Gastrocnemius medialis (tissue), 4 donors: ENCODE data around the gene BCR. TPM values are rescaled to one million over a fixed set of nuclear protein-coding genes. Genes with fewer than 3 reads are reported as not detected.
A peak's percentile ranks its signal among the peaks of the same experiment; 100 is the strongest.

Source experiments
- ATAC-seq, 2 donors: fragments of 150-250 bp; one replicate each; pipeline ENCODE4 v1.9.1; 2016
- DNase-seq, 2 donors: peaks; one replicate each; pipeline ENCODE4 v3.0.0-alpha.2; 2019
- H3K27ac ChIP-seq, 4 donors: fragments of 200-600 bp; sonication (generic); 1 replicate in 1 of 4; 2 replicates in 3 of 4; pipeline ENCODE4 v1.5.1; 2016 to 2018; ENCODE audit warnings: mild to moderate bottlenecking in 2 of 4, moderate library complexity in 1 of 4
- H3K27me3 ChIP-seq, 3 donors: fragments of 200-600 bp; sonication (generic) in 2 of 3; 1 replicate in 1 of 3; 2 replicates in 2 of 3; pipeline versions ENCODE4 v1.5.1 to v1.6.0; 2016 to 2019; ENCODE audit warnings: mild to moderate bottlenecking in 1 of 3, moderate library complexity in 1 of 3
- H3K36me3 ChIP-seq, 2 donors: fragments of 200-600 bp; sonication (generic) in 1 of 2; one replicate each; pipeline ENCODE4 v1.5.1; 2017 to 2018
- H3K4me1 ChIP-seq, 2 donors: fragments of 200-600 bp; sonication (generic) in 1 of 2; one replicate each; pipeline ENCODE4 v1.5.1; 2016 to 2017; ENCODE audit warnings: mild to moderate bottlenecking in 2 of 2
- H3K4me3 ChIP-seq, 4 donors: fragments of 200-600 bp; sonication (generic) in 3 of 4; 1 replicate in 1 of 4; 2 replicates in 3 of 4; pipeline ENCODE4 v1.5.1; 2016 to 2019; ENCODE audit warnings: mild to moderate bottlenecking in 2 of 4
- H3K9me3 ChIP-seq, 3 donors: fragments of 200-600 bp; sonication (generic) in 2 of 3; 1 replicate in 1 of 3; 2 replicates in 2 of 3; pipeline ENCODE4 v1.5.1; 2016 to 2019
- POLR2A ChIP-seq, 2 donors: fragments of 450-650 bp; IDR thresholded peaks; one replicate each; pipeline ENCODE4 v1.6.1; 2017; ENCODE audit warnings: antibody characterized with exemption in 2 of 2, mild to moderate bottlenecking in 2 of 2, moderate library complexity in 2 of 2
- in situ Hi-C, 4 donors: fragments of 200-750 bp; cut with MboI; loops; one replicate each; pipeline versions ENCODE4 v1.15.0 to v1.8.0; 2017; ENCODE audit warnings: low sequenced_read_pairs in 4 of 4
- intact Hi-C: fragments of 100-400 bp; cut with DNase I; formaldehyde crosslinking; loops from one replicate; pipeline ENCODE4 v1.15.1; 2023; ENCODE audit warnings: low total_unique reads
- total RNA-seq, 4 donors: library from RNA; depleted of rRNA; stranded (reverse); fragments of >200 nt; gene quantifications; one replicate each; pipeline versions ENCODE4 v1.1.0 to v1.2.3, GENCODE V29; 2016
- TF ChIP-seq, protein P1 (sequence below), 5 experiments: fragments of 450-650 bp in 3 of 5; fragments of 200-600 bp in 2 of 5; sonication (generic) in 2 of 5; IDR thresholded peaks in 4 of 5; conservative IDR thresholded peaks in 1 of 5; 1 replicate in 4 of 5; 2 replicates in 1 of 5; pipeline ENCODE4 v1.5.1; 2016 to 2019; ENCODE audit warnings: antibody characterized with exemption in 5 of 5, mild to moderate bottlenecking in 3 of 5, moderate library complexity in 3 of 5

The BCR gene
- total RNA-seq, 4 donors from 2014 or later: 10.3 to 13.0 (median 12.4) TPM

DNA sequence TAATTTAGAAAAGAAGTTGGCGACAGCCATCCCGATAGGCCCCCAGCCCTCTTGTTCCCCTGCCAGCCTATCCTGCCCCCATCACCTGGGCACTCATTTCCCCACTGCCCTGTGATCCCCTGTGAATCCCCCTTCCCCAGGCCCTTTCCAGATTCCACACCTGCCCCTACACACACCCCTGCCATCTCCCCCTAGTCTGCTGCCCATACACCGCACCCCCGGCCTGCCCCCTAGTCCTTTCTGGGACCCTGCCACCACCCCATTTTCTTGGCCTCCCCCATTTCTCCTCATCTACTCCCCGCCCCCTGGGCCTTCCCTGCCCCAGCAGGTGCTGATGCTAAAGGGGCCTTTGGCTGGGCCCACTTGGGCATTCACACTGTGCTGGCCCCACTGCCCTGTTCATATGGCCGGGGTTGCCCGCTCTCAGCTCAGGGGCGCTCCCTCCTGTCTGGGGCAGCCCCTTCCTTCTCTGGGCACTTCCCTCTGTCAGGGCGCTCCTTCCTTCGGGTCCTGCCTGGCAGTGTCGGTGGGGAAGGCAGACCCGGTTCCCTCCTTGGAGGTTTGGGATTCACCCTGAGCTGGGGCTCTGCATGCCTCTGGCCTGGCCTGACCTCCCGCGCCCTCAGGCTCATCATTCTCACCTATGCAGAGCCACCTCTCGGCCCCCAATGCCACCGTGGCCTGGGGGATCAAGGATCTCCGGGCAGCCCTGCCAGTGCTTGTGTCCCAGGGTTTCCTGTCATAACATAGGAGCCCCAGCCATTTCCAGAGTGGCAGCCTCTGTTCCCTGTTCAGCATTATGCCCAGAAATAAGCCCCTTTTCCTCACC, 108.2 kb downstream of the BCR start:
- Histone ChIP-seq H3K27ac (no peak overlapping the region), H3K9me3 (no peaks in the 10 kb centered on the region), H3K4me3 (no peak overlapping the region), H3K4me1 (no peaks in the 10 kb centered on the region), H3K36me3 (peaks cover 0 to 11% of the 10 kb centered on the region in 2 donors), H3K27me3 (no peaks in the 10 kb centered on the region)
- in situ Hi-C loops (loop anchor here in 2 of 4 donors (5.0 to 25.0 kb wide), 2 partner anchors 111 to 326 kb away; no protein-coding TSS in a partner anchor), intact Hi-C loops (no loop called here)
- no peak for TF ChIP-seq POLR2A (IDR thresholded peaks at IDR 0.05)
- TF ChIP-seq, protein P1, sequence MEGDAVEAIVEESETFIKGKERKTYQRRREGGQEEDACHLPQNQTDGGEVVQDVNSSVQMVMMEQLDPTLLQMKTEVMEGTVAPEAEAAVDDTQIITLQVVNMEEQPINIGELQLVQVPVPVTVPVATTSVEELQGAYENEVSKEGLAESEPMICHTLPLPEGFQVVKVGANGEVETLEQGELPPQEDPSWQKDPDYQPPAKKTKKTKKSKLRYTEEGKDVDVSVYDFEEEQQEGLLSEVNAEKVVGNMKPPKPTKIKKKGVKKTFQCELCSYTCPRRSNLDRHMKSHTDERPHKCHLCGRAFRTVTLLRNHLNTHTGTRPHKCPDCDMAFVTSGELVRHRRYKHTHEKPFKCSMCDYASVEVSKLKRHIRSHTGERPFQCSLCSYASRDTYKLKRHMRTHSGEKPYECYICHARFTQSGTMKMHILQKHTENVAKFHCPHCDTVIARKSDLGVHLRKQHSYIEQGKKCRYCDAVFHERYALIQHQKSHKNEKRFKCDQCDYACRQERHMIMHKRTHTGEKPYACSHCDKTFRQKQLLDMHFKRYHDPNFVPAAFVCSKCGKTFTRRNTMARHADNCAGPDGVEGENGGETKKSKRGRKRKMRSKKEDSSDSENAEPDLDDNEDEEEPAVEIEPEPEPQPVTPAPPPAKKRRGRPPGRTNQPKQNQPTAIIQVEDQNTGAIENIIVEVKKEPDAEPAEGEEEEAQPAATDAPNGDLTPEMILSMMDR (IDR thresholded peaks at IDR 0.05 in 4 of 5, conservative IDR thresholded peaks at IDR 0.05 in 1 of 5): no peak
- ATAC-seq: no peak
- no peak for DNase-seq

DNA sequence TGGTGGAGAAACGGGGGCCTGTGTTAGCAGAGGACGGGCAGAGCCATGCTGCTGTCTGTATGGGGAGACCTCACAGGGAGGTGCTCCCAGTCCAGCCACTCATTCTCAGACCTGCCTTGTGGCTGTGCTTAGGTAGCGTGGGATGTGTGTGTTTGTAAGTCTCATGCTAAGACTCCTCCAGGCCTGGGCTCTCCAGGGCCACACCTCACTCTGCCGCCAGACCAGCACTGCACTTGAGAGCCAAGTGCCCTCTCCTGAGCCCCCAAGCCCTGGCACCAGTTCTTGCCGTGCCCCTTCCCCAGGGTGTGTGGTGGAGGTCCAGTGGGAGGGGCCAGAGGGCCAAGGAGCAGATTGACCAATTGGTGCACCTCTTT, 108.8 kb downstream of the BCR start:
- no peak for DNase-seq
- H3K27me3 ChIP-seq: no peaks in the 10 kb centered on the region
- intact Hi-C loops: no loop called here
- no peak overlapping the region for H3K27ac ChIP-seq
- no peak overlapping the region for H3K4me3 ChIP-seq
- in situ Hi-C loops: loop anchor here in 2 of 4 donors (5.0 to 25.0 kb wide), 2 partner anchors 112 to 327 kb away; no protein-coding TSS in a partner anchor
- H3K36me3 ChIP-seq: peaks cover 0 to 16% of the 10 kb centered on the region in 2 donors
- ATAC-seq: no peak
- H3K4me1 ChIP-seq: no peaks in the 10 kb centered on the region
- no peak for TF ChIP-seq POLR2A (IDR thresholded peaks at IDR 0.05)
- TF ChIP-seq, protein P1 (IDR thresholded peaks at IDR 0.05 in 4 of 5, conservative IDR thresholded peaks at IDR 0.05 in 1 of 5): no peak
- no peaks in the 10 kb centered on the region for H3K9me3 ChIP-seq

DNA sequence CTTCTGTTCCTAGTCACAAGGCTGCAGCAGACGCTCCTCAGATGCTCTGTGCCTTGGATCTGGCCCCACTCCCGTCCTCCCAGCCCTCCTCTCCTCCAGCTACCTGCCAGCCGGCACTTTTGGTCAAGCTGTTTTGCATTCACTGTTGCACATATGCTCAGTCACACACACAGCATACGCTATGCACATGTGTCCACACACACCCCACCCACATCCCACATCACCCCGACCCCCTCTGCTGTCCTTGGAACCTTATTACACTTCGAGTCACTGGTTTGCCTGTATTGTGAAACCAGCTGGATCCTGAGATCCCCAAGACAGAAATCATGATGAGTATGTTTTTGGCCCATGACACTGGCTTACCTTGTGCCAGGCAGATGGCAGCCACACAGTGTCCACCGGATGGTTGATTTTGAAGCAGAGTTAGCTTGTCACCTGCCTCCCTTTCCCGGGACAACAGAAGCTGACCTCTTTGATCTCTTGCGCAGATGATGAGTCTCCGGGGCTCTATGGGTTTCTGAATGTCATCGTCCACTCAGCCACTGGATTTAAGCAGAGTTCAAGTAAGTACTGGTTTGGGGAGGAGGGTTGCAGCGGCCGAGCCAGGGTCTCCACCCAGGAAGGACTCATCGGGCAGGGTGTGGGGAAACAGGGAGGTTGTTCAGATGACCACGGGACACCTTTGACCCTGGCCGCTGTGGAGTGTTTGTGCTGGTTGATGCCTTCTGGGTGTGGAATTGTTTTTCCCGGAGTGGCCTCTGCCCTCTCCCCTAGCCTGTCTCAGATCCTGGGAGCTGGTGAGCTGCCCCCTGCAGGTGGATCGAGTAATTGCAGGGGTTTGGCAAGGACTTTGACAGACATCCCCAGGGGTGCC, 109.8 kb downstream of the BCR start:
- in situ Hi-C loops: loop anchor here in 2 of 4 donors (5.0 to 25.0 kb wide), 2 partner anchors 113 to 328 kb away; no protein-coding TSS in a partner anchor

DNA sequence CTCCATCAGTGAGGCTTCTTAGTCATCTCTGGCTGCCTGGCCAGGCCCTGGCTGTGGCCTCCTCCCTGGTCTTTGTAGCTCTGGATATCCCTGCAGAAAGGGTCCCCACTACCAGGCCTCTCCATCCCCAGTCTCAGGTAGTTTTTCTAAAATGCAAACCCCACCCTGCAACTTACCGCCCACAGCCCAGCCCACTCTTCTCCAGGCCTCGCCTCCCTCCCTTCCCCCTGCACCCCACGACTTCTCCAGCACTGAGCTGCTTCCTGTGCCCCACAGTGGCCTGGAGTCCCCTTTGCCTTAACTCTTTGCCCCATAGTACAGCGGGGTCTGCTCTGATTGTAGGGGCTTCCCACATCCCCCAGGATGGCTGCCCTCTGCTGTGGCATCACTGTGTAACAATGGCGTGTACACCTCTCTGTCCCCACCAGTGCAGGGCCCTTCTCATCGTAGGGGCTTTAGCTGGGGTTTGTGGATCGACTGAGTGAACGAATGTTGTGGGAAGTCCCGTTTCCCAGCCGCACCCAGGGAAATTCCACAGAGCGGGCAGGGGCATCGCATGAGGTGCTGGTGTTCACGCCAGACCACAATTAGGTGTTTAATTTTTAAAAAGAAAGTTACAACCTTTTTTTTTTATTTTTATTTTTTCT, 111.6 kb downstream of the BCR start:
- in situ Hi-C loops: loop anchor here in 1 of 4 donors (25.0 kb wide), 1 partner anchor 330 kb away; no protein-coding TSS in a partner anchor
- ATAC-seq (no peak), DNase-seq (no peak)
- H3K27me3 ChIP-seq: no peaks in the 10 kb centered on the region
- no peak overlapping the region for H3K27ac ChIP-seq
- TF ChIP-seq, protein P1 (IDR thresholded peaks at IDR 0.05 in 4 of 5, conservative IDR thresholded peaks at IDR 0.05 in 1 of 5): no peak
- H3K36me3 ChIP-seq: peaks cover 0 to 19% of the 10 kb centered on the region in 2 donors
- no peaks in the 10 kb centered on the region for H3K9me3 ChIP-seq
- no peaks in the 10 kb centered on the region for H3K4me1 ChIP-seq
- no peak overlapping the region for H3K4me3 ChIP-seq
- intact Hi-C loops: no loop called here

More for the DNA sequence above, 109.8 kb downstream of the BCR start:
- ATAC-seq (peak; percentile 61 to 65), DNase-seq (peak in 1 of 2 donors; percentile 49)
- Histone ChIP-seq H3K4me3 (no peak overlapping the region), H3K36me3 (peaks cover 0 to 16% of the 10 kb centered on the region in 2 donors), H3K4me1 (no peaks in the 10 kb centered on the region), H3K9me3 (no peaks in the 10 kb centered on the region), H3K27ac (peak overlapping the region in 1 of 4 donors; percentile 36), H3K27me3 (no peaks in the 10 kb centered on the region)
- no peak for TF ChIP-seq POLR2A (IDR thresholded peaks at IDR 0.05)
- TF ChIP-seq, protein P1 (IDR thresholded peaks at IDR 0.05 in 4 of 5, conservative IDR thresholded peaks at IDR 0.05 in 1 of 5): peak; percentile 19 to 65 (median 56)
- intact Hi-C loops: no loop called here
